Measurements from ENCODE around the gene GCK.

- no peak for TF ChIP-seq POLR2A (IDR thresholded peaks at IDR 0.05)
- TF ChIP-seq CTCF (IDR thresholded peaks at IDR 0.05): no peak
Observed at GRCh38 chr7:44218418-44219201, 29.4 kb upstream of the GCK start.
